HCT116 (cell line): Measurements from ENCODE around the gene RAB8A.

Experiments used
- CEBPB ChIP-seq: IDR thresholded peaks from 2 replicates; pipeline ENCODE4 v1.6.1; 2012; ENCODE audit warnings: low read depth
- EZH2 ChIP-seq: fragments of 200-600 bp; sonication (generic); IDR thresholded peaks from 2 replicates; pipeline ENCODE4 v1.6.1; 2017; ENCODE audit warnings: antibody characterized with exemption, mixed run types
- POLR2A ChIP-seq: IDR thresholded peaks from 2 replicates; pipeline ENCODE4 v1.7.0; 2011; ENCODE audit warnings: borderline replicate concordance; ENCODE audit not compliant: insufficient read depth, insufficient read length; ENCODE audit errors: extremely low read depth
- POLR2AphosphoS5 ChIP-seq: IDR thresholded peaks from 2 replicates; pipeline ENCODE4 v1.6.1; 2011; ENCODE audit warnings: mild to moderate bottlenecking, low read depth, low read length, moderate library complexity
- RAD21 ChIP-seq: IDR thresholded peaks from 2 replicates; pipeline ENCODE4 v1.6.1; 2012; ENCODE audit warnings: low read depth, mild to moderate bottlenecking
- SP1 ChIP-seq: IDR thresholded peaks from 2 replicates; pipeline ENCODE4 v1.6.1; 2012; ENCODE audit warnings: low read depth
- ZNF274 ChIP-seq: fragments of 200-500 bp; sonication (Bioruptor generic); IDR thresholded peaks from 2 replicates; pipeline ENCODE4 v1.6.1; 2014; ENCODE audit warnings: mild to moderate bottlenecking, low read depth, low read length, inconsistent platforms
- TF ChIP-seq, protein P1 (sequence below), 3 experiments: fragments of 200-600 bp in 1 of 3; sonication (generic) in 1 of 3; IDR thresholded peaks in 2 of 3; conservative IDR thresholded peaks in 1 of 3; 2 replicates each; pipeline ENCODE4 v1.5.1; 2012 to 2017; ENCODE audit warnings: low read depth in 2 of 3, low read length in 2 of 3, antibody characterized with exemption in 1 of 3, borderline replicate concordance in 1 of 3, control low read depth in 1 of 3, mild to moderate bottlenecking in 1 of 3, mixed read lengths in 1 of 3, mixed run types in 1 of 3, moderate library complexity in 1 of 3; ENCODE audit not compliant: insufficient read depth in 1 of 3

- TF ChIP-seq, protein P1, sequence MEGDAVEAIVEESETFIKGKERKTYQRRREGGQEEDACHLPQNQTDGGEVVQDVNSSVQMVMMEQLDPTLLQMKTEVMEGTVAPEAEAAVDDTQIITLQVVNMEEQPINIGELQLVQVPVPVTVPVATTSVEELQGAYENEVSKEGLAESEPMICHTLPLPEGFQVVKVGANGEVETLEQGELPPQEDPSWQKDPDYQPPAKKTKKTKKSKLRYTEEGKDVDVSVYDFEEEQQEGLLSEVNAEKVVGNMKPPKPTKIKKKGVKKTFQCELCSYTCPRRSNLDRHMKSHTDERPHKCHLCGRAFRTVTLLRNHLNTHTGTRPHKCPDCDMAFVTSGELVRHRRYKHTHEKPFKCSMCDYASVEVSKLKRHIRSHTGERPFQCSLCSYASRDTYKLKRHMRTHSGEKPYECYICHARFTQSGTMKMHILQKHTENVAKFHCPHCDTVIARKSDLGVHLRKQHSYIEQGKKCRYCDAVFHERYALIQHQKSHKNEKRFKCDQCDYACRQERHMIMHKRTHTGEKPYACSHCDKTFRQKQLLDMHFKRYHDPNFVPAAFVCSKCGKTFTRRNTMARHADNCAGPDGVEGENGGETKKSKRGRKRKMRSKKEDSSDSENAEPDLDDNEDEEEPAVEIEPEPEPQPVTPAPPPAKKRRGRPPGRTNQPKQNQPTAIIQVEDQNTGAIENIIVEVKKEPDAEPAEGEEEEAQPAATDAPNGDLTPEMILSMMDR (IDR thresholded peaks at IDR 0.05 in 2 of 3, conservative IDR thresholded peaks at IDR 0.05 in 1 of 3; ENCODE audit: borderline replicate concordance in 1 of 3, insufficient read depth in 1 of 3, low read depth in 2 of 3, low read length in 2 of 3) = no peak
- no peak for TF ChIP-seq SP1
- no peak for TF ChIP-seq POLR2A
- no peak for TF ChIP-seq POLR2AphosphoS5
- no peak for TF ChIP-seq CEBPB
- no peak for TF ChIP-seq EZH2
- TF ChIP-seq ZNF274 = no peak
- no peak for TF ChIP-seq RAD21
Observed at GRCh38 chr19:16068696-16069259, 42.9 kb upstream of the RAB8A start.
